Stimulated activated CD8-positive, alpha-beta memory T cell treated with anti-CD3 and anti-CD28 coated beads, Interleukin-12 subunit alpha, Interleukin-12 subunit beta, amount 100 ng/mL, for 4 hours (primary cell): ENCODE results near the gene KLF1.

Source experiments
- DNase-seq: peaks from one replicate; pipeline ENCODE4 v3.0.0-alpha.2; 2020; ENCODE audit warnings: low read depth

Gene KLF1

GRCh38 chr19:12838182-12838885 is 48.7 kb downstream of the KLF1 start, which contains the start of gene MAST1:
Gene MAST1 (plus strand): TSS chr19:12838515. CDS start chr19:12838573, 58 bp downstream.
- no peak for DNase-seq

- no peak for DNase-seq
These were observed 49.8 kb downstream of the KLF1 start for GRCh38 chr19:12837225-12837624.

DNA sequence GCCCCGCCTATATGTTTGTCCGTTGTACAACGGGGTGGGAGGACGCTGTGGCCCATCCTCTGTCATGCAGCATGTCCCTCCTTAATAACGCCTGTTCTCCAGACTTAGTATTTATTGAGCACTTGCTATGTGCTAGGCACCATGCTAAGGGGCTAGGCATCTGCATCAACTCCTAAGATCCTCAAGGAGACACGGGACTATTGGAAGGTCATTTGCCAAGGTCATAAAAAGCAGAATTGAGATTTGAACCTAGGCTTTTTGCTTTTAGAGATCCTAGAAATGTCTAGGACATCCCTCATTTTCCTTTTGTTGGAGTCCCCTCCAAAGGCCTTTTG is 50.5 kb downstream of the KLF1 start:
- no peak for DNase-seq

DNA sequence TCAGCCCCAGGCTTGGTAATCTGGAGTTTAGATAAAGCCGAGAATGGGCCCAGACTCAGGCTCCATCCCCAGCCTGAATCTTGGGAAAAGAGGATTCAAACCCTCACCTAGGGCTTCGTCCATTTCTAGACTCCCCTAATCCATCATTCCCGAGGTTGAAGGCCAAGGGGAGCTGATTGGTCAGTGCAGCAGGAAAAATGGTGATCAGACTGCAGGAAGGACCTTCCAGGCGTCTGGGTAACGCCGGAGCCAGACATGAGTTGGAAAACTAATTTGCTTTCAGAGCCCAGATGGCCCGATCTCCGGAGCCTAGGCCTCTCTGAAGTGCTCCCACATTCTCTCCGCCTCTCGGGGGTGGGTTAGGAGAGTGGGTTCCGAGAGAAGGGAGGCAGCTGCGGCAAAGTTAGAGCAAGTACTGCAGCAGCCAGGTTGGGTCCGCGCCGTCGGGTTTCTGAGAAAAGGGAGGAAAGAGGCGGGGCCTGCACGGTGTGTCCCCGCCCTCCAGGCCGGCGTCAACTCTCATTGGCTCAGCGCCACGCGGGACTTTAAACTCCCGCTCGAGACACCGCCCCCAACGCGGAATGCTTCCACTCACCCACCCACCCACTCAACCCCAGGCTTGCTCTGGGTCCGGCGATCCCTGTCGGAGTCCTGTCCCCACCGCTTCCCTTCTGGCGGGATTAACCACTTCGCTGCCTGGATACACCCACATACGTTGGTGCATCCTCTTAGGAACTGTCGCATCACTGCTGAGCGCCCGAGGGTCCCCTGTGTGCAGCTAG is 51.8 kb downstream of the KLF1 start:
- no peak for DNase-seq

GRCh38 chr19:12834566-12834943 is 52.4 kb downstream of the KLF1 start, which contains the start of gene RTBDN:
Gene RTBDN (minus strand): TSS chr19:12834579. CDS start chr19:12829979, 4,600 bp downstream.
- DNase-seq, result no peak
